Neural cell (in vitro differentiated cells): ENCODE data around the gene RAI1.

Experiments used
- CTCF ChIP-seq: fragments of 450-650 bp; IDR thresholded peaks from 2 replicates; pipeline ENCODE4 v1.5.1; 2014; ENCODE audit warnings: antibody characterized with exemption, mild to moderate bottlenecking, moderate library complexity; ENCODE audit not compliant: poor library complexity, severe bottlenecking
- EP300 ChIP-seq: fragments of 450-650 bp; conservative IDR thresholded peaks from 2 replicates; pipeline ENCODE4 v1.6.1; 2014; ENCODE audit warnings: antibody characterized with exemption, mild to moderate bottlenecking, moderate library complexity; ENCODE audit not compliant: poor library complexity, severe bottlenecking
- EZH2 ChIP-seq: fragments of 200-600, 300-800 bp; shearing (Covaris generic), sonication (generic); IDR thresholded peaks from 2 replicates; pipeline ENCODE4 v1.6.1; 2014; ENCODE audit warnings: antibody characterized with exemption, low read length, borderline replicate concordance, mild to moderate bottlenecking; ENCODE audit not compliant: insufficient read depth, poor library complexity, severe bottlenecking
- POLR2AphosphoS5 ChIP-seq: IDR thresholded peaks from 2 replicates; pipeline ENCODE4 v1.6.1; 2012
- RAD21 ChIP-seq: fragments of 450-650 bp; conservative IDR thresholded peaks from 2 replicates; pipeline ENCODE4 v1.6.1; 2014; ENCODE audit warnings: antibody characterized with exemption, mild to moderate bottlenecking, moderate library complexity
- REST ChIP-seq: IDR thresholded peaks from 2 replicates; pipeline ENCODE4 v1.6.1; 2012; ENCODE audit warnings: borderline replicate concordance
- TAF1 ChIP-seq: IDR thresholded peaks from 2 replicates; pipeline ENCODE4 v1.6.1; 2012; ENCODE audit warnings: low read depth

- TF ChIP-seq CTCF (no peak), EP300 (no peak), POLR2AphosphoS5 (no peak), EZH2 (no peak), TAF1 (no peak), REST (no peak), RAD21 (no peak)
Observed at GRCh38 chr17:17798573-17799255, 117.5 kb downstream of the RAI1 start.
